ENCODE measurements around the gene ZNF764.

DNA sequence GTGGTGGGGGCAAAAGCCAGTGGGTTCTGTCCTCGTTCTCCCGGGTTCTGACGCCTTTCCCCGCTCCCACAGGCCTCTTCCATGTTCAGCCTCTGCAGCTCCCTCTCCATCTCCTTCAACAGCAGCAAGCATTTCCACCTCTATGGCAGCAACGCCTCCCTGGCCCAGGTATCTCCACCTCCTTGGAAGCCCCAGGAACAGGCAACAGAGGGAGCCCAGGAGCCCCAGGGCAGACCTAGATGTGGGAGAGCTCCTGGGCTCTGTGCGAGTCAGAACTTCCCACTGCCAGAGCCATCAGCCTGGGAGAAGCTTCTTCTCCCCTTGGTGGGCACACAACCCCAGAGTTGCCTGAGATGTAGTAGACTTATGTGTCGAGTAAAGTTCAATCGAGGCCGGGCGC, 39.6 kb downstream of the ZNF764 start:
- TF ChIP-seq, protein P1, sequence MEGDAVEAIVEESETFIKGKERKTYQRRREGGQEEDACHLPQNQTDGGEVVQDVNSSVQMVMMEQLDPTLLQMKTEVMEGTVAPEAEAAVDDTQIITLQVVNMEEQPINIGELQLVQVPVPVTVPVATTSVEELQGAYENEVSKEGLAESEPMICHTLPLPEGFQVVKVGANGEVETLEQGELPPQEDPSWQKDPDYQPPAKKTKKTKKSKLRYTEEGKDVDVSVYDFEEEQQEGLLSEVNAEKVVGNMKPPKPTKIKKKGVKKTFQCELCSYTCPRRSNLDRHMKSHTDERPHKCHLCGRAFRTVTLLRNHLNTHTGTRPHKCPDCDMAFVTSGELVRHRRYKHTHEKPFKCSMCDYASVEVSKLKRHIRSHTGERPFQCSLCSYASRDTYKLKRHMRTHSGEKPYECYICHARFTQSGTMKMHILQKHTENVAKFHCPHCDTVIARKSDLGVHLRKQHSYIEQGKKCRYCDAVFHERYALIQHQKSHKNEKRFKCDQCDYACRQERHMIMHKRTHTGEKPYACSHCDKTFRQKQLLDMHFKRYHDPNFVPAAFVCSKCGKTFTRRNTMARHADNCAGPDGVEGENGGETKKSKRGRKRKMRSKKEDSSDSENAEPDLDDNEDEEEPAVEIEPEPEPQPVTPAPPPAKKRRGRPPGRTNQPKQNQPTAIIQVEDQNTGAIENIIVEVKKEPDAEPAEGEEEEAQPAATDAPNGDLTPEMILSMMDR (IDR thresholded peaks at IDR 0.05; ENCODE audit: low read length), result no peak
- TF ChIP-seq EZH2 (IDR thresholded peaks at IDR 0.05; ENCODE audit: borderline replicate concordance, low read length), result no peak

Data from OCI-LY1 (cell line).